ENCODE measurements around the gene RIOK3.
"Not testable (repeated sequence)": the region's sequence is repeated elsewhere in the genome, so short reads cannot be mapped to it uniquely, and the experiment has no call there.

RIOK3 gene

GRCh38 chr18:23495723-23496440, 42.8 kb downstream of the RIOK3 start:
- DNase-seq (ENCODE audit: low read depth in 2 of 3, low spot score in 1 of 3), result no peak

- no peak for DNase-seq (ENCODE audit: low read depth in 2 of 3, low spot score in 1 of 3)
Measured at GRCh38 chr18:23498117-23498516, 45.0 kb downstream of the RIOK3 start.

- DNase-seq (ENCODE audit: low read depth in 2 of 3, low spot score in 1 of 3), result peak; percentile 51 to 73 (median 54)
Measured at GRCh38 chr18:23498877-23499276, 45.8 kb downstream of the RIOK3 start.

GRCh38 chr18:23499291-23499781, 46.2 kb downstream of the RIOK3 start:
- DNase-seq (ENCODE audit: low read depth in 2 of 3, low spot score in 1 of 3), result no peak

- DNase-seq (ENCODE audit: low read depth in 2 of 3, low spot score in 1 of 3), result no peak
Measured at GRCh38 chr18:23501626-23502025, 48.5 kb downstream of the RIOK3 start.

GRCh38 chr18:23502516-23503037, 49.5 kb downstream of the RIOK3 start:
- DNase-seq (ENCODE audit: low read depth in 2 of 3, low spot score in 1 of 3), result no peak

- DNase-seq (ENCODE audit: low read depth in 2 of 3, low spot score in 1 of 3), result peak; percentile 96 to 99 (median 99)
Measured at GRCh38 chr18:23503038-23503962, 50.2 kb downstream of the RIOK3 start, which contains the start of gene RMC1. Gene RMC1 (plus strand): TSS chr18:23503511. CDS start chr18:23503619, 108 bp downstream.

GRCh38 chr18:23503963-23504344, 50.9 kb downstream of the RIOK3 start:
- no peak for DNase-seq (ENCODE audit: low read depth in 2 of 3, low spot score in 1 of 3)

GRCh38 chr18:23504720-23505119, 51.6 kb downstream of the RIOK3 start:
- no peak for DNase-seq (ENCODE audit: low read depth in 2 of 3, low spot score in 1 of 3)

- no peak for DNase-seq (ENCODE audit: low read depth in 2 of 3, low spot score in 1 of 3)
Measured at GRCh38 chr18:23506393-23506792, 53.3 kb downstream of the RIOK3 start.

GRCh38 chr18:23510923-23511322, 57.8 kb downstream of the RIOK3 start:
- not testable (repeated sequence) for DNase-seq (ENCODE audit: low read depth in 2 of 3, low spot score in 1 of 3)

GRCh38 chr18:23512216-23512615, 59.1 kb downstream of the RIOK3 start:
- not testable (repeated sequence) for DNase-seq (ENCODE audit: low read depth in 2 of 3, low spot score in 1 of 3)

GRCh38 chr18:23512641-23513040, 59.6 kb downstream of the RIOK3 start:
- no peak for DNase-seq (ENCODE audit: low read depth in 2 of 3, low spot score in 1 of 3)

- DNase-seq (ENCODE audit: low read depth in 2 of 3, low spot score in 1 of 3), result peak; percentile 51 to 76 (median 67)
Measured at GRCh38 chr18:23515911-23516546, 62.9 kb downstream of the RIOK3 start.

GRCh38 chr18:23519734-23520133, 66.6 kb downstream of the RIOK3 start:
- no peak for DNase-seq (ENCODE audit: low read depth in 2 of 3, low spot score in 1 of 3)

- no peak for DNase-seq (ENCODE audit: low read depth in 2 of 3, low spot score in 1 of 3)
Measured at GRCh38 chr18:23521271-23521670, 68.2 kb downstream of the RIOK3 start.

GRCh38 chr18:23521907-23522306, 68.8 kb downstream of the RIOK3 start:
- DNase-seq (ENCODE audit: low read depth in 2 of 3, low spot score in 1 of 3), result no peak

GRCh38 chr18:23523429-23524212, 70.5 kb downstream of the RIOK3 start:
- no peak for DNase-seq (ENCODE audit: low read depth in 2 of 3, low spot score in 1 of 3)

- no peak for DNase-seq (ENCODE audit: low read depth in 2 of 3, low spot score in 1 of 3)
Measured at GRCh38 chr18:23524213-23524707, 71.2 kb downstream of the RIOK3 start.

- DNase-seq (ENCODE audit: low read depth in 2 of 3, low spot score in 1 of 3), result no peak
Measured at GRCh38 chr18:23526501-23527063, 73.5 kb downstream of the RIOK3 start.
